OCI-LY7 (cell line): ENCODE measurements around the gene LZTS3. TPM values are rescaled to one million over a fixed set of nuclear protein-coding genes. Genes with fewer than 3 reads are reported as not detected.

Experiments
- BruUV-seq: library from RNA; stranded (reverse); fragments of 400-500 nt; replicated peaks from 2 replicates; lab custom pipeline; 2021; lab: Mats Ljungman, UMichigan
- CTCF ChIA-PET: fragments of 300-600 bp; sonication (Branson Sonifier 250); formaldehyde crosslinking; loops from one replicate; lab custom pipeline; 2022; ENCODE audit warnings: antibody characterized with exemption; ENCODE audit not compliant: unreplicated experiment; lab: Charles Lee
- POLR2A ChIA-PET: fragments of 300-600 bp; sonication (Branson Sonifier 250); formaldehyde crosslinking; loops from one replicate; lab custom pipeline; 2022; ENCODE audit warnings: antibody characterized with exemption; lab: Charles Lee
- DNase-seq: peaks from one replicate; pipeline ENCODE4 v3.0.0-alpha.2; 2015; ENCODE audit warnings: low spot score
- H2AFZ ChIP-seq: fragments of 200-600 bp; sonication (generic), shearing (Covaris generic); 2 replicates; pipeline ENCODE4 v1.6.1; 2014; ENCODE audit warnings: mild to moderate bottlenecking, antibody characterized with exemption, low read length, moderate library complexity
- H3K27ac ChIP-seq: fragments of 200-600 bp; sonication (generic); 2 replicates; pipeline ENCODE4 v1.5.1; 2014; ENCODE audit warnings: mixed run types, low read depth, mild to moderate bottlenecking, moderate library complexity, low read length, inconsistent platforms; ENCODE audit not compliant: poor library complexity, severe bottlenecking
- H3K36me3 ChIP-seq: fragments of 200-600 bp; sonication (generic); 2 replicates; pipeline ENCODE4 v1.6.1; 2014; ENCODE audit warnings: mild to moderate bottlenecking, antibody characterized with exemption, low read length, moderate library complexity, mixed read lengths; ENCODE audit not compliant: insufficient read depth
- H3K4me1 ChIP-seq: fragments of 200-600 bp; sonication (generic); 2 replicates; pipeline ENCODE4 v1.5.1; 2014; ENCODE audit warnings: mild to moderate bottlenecking, low read length; ENCODE audit not compliant: insufficient read depth, poor library complexity, severe bottlenecking
- H3K4me2 ChIP-seq: fragments of 200-600 bp; sonication (generic); 2 replicates; pipeline ENCODE4 v1.6.1; 2014; ENCODE audit warnings: mild to moderate bottlenecking, low read length
- H3K4me3 ChIP-seq: fragments of 200-600 bp; sonication (generic); 2 replicates; pipeline ENCODE4 v1.5.1; 2014; ENCODE audit warnings: mild to moderate bottlenecking, low read depth, low read length; ENCODE audit not compliant: poor library complexity, severe bottlenecking
- H3K79me2 ChIP-seq: fragments of 200-600 bp; sonication (generic); 2 replicates; pipeline ENCODE4 v1.6.1; 2016; ENCODE audit warnings: low read depth, mild to moderate bottlenecking, low read length, moderate library complexity, mixed read lengths; ENCODE audit not compliant: insufficient read depth
- H3K9me2 ChIP-seq: fragments of 200-600 bp; sonication (generic); 2 replicates; pipeline ENCODE4 v1.6.1; 2016; ENCODE audit warnings: mild to moderate bottlenecking, low read length, mixed read lengths; ENCODE audit not compliant: insufficient read depth
- H3K9me3 ChIP-seq: fragments of 200-600 bp; sonication (generic); 2 replicates; pipeline ENCODE4 v1.6.1; 2014; ENCODE audit warnings: mild to moderate bottlenecking, mixed run types, low read length, mixed read lengths
- H4K20me1 ChIP-seq: fragments of 200-600 bp; sonication (generic); 2 replicates; pipeline ENCODE4 v1.6.1; 2014; ENCODE audit warnings: mild to moderate bottlenecking, antibody characterized with exemption, low read length, moderate library complexity, mixed read lengths; ENCODE audit not compliant: insufficient read depth
- CTCF ChIP-seq: fragments of 200-600 bp; sonication (generic); conservative IDR thresholded peaks from 2 replicates; pipeline ENCODE4 v1.5.1; 2014; ENCODE audit warnings: mild to moderate bottlenecking, antibody characterized with exemption, low read length, moderate library complexity, mixed read lengths
- EZH2phosphoT487 ChIP-seq: fragments of 200-600 bp; sonication (generic); IDR thresholded peaks from 2 replicates; pipeline ENCODE4 v1.6.1; 2018; ENCODE audit warnings: low read depth, borderline replicate concordance, mild to moderate bottlenecking, mixed run types, antibody characterized with exemption, low read length, moderate library complexity, mixed read lengths
- intact Hi-C: fragments of 100-400 bp; cut with micrococcal nuclease; formaldehyde crosslinking; loops from one replicate; pipeline ENCODE4 v1.10.0; 2022; ENCODE audit not compliant: unreplicated experiment
- total RNA-seq, 2 experiments: library from RNA; depleted of rRNA in 1 of 2; stranded (reverse); fragments of >200 nt in 1 of 2; shearing (Covaris generic) in 1 of 2; gene quantifications; 2 replicates each; pipeline ENCODE4 v1.2.3, GENCODE V29; 2014 to 2022

Gene LZTS3
- total RNA-seq, 2 experiments from 2014 or later, result 4.7 to 5.0 TPM

GRCh38 chr20:3137492-3137891 is 35.9 kb downstream of the LZTS3 start:
- no TSS peak for BruUV-seq
- CTCF ChIA-PET, result no interaction called here
- no peak overlapping the region for H3K4me3 ChIP-seq
- H4K20me1 ChIP-seq, result no peaks in the 10 kb centered on the region
- no peaks in the 10 kb centered on the region for H3K79me2 ChIP-seq
- no peak overlapping the region for H3K27ac ChIP-seq
- intact Hi-C loops, result no loop called here
- H3K9me2 ChIP-seq, result no peaks in the 10 kb centered on the region
- TF ChIP-seq CTCF, result no peak
- no peak for TF ChIP-seq EZH2phosphoT487
- DNase-seq, result no peak
- POLR2A ChIA-PET, result interaction anchor here (0.8 kb wide), 1 partner anchor 11 kb away, joined by 3 read pairs; no protein-coding TSS in a partner anchor
- H2AFZ ChIP-seq, result no peak overlapping the region
- H3K9me3 ChIP-seq, result no peaks in the 10 kb centered on the region
- H3K4me1 ChIP-seq, result no peaks in the 10 kb centered on the region
- no peak overlapping the region for H3K4me2 ChIP-seq
- no peaks in the 10 kb centered on the region for H3K36me3 ChIP-seq

GRCh38 chr20:3135507-3136070 is 37.8 kb downstream of the LZTS3 start:
- POLR2A ChIA-PET, result interaction anchor here (0.6 to 0.9 kb wide), 2 partner anchors 23 to 39 kb away, joined by 3 to 4 read pairs; no protein-coding TSS in a partner anchor
- Histone ChIP-seq H3K36me3 (no peaks in the 10 kb centered on the region), H3K4me1 (no peaks in the 10 kb centered on the region), H3K4me2 (no peak overlapping the region), H3K4me3 (no peak overlapping the region), H3K79me2 (no peaks in the 10 kb centered on the region), H2AFZ (no peak overlapping the region), H3K9me3 (no peaks in the 10 kb centered on the region), H4K20me1 (no peaks in the 10 kb centered on the region), H3K9me2 (no peaks in the 10 kb centered on the region), H3K27ac (no peak overlapping the region)
- no peak for DNase-seq
- CTCF ChIA-PET, result no interaction called here
- intact Hi-C loops, result no loop called here
- BruUV-seq, result no TSS peak
- TF ChIP-seq EZH2phosphoT487, result no peak
- TF ChIP-seq CTCF, result no peak

GRCh38 chr20:3134151-3134550 is 39.2 kb downstream of the LZTS3 start:
- Histone ChIP-seq H3K9me2 (no peaks in the 10 kb centered on the region), H3K27ac (no peak overlapping the region), H4K20me1 (no peaks in the 10 kb centered on the region), H2AFZ (no peak overlapping the region), H3K4me3 (no peak overlapping the region), H3K36me3 (no peaks in the 10 kb centered on the region), H3K4me1 (no peaks in the 10 kb centered on the region), H3K4me2 (no peak overlapping the region), H3K9me3 (no peaks in the 10 kb centered on the region), H3K79me2 (no peaks in the 10 kb centered on the region)
- DNase-seq, result no peak
- BruUV-seq, result no TSS peak
- TF ChIP-seq EZH2phosphoT487, result no peak
- TF ChIP-seq CTCF, result no peak
- intact Hi-C loops, result no loop called here
- POLR2A ChIA-PET, result interaction anchor here (0.6 kb wide), 1 partner anchor 339 kb away, joined by 3 read pairs; no protein-coding TSS in a partner anchor
- CTCF ChIA-PET, result no interaction called here
